ENCODE measurements around the gene RNF225. TPM values are rescaled to one million over a fixed set of nuclear protein-coding genes. Genes with fewer than 3 reads are reported as not detected.
A peak's percentile ranks its signal among the peaks of the same experiment; 100 is the strongest.

RNF225 gene
- total and polyA plus RNA-seq, 9 of the 15 experiments (the other 6 are each of a cell fraction or from before 2014, with no cell fraction given) = 0.33 TPM; not detected in 8

DNA sequence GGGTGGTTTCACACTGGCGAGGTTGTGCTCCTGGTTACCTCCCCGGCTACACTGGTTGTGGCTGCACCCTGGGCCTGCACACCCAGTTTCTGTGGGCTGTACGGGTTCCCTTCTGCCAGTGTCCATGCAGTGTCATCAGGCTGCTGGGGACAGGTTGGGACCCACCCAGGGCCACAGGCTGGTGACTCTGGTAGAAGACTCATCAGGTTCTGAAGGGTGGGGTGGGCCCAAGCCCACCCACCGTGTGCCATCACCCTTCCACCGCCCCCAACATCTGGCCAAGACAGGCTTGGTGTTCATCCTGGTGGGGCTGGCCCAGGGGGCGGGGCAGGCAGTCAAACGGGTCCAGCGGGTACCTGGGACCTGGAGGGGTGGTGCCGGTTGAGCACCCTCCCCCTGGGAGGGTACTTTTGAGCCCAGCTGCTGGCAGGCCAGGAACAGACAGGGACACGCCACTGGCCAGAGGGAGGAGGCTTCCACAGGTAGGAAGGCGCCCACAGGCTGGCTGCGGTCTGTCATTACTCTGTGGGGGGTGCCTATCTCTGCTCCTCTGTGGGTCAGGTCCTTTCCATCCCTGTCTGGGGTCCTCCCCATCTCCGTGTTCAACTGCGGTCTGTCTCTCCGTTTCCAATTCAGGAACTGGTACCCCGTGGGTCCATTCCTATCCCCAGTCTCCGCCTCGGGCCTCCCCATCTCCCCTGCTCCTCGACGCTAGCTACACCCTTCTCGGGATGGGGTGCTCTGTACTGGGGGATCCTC lies at the start of gene RNF225 (continued):
- TF ChIP-seq, protein P1, sequence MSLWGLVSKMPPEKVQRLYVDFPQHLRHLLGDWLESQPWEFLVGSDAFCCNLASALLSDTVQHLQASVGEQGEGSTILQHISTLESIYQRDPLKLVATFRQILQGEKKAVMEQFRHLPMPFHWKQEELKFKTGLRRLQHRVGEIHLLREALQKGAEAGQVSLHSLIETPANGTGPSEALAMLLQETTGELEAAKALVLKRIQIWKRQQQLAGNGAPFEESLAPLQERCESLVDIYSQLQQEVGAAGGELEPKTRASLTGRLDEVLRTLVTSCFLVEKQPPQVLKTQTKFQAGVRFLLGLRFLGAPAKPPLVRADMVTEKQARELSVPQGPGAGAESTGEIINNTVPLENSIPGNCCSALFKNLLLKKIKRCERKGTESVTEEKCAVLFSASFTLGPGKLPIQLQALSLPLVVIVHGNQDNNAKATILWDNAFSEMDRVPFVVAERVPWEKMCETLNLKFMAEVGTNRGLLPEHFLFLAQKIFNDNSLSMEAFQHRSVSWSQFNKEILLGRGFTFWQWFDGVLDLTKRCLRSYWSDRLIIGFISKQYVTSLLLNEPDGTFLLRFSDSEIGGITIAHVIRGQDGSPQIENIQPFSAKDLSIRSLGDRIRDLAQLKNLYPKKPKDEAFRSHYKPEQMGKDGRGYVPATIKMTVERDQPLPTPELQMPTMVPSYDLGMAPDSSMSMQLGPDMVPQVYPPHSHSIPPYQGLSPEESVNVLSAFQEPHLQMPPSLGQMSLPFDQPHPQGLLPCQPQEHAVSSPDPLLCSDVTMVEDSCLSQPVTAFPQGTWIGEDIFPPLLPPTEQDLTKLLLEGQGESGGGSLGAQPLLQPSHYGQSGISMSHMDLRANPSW (CRISPR knock-in tag; IDR thresholded peaks at IDR 0.05) = no peak
- TF ChIP-seq, protein P2, sequence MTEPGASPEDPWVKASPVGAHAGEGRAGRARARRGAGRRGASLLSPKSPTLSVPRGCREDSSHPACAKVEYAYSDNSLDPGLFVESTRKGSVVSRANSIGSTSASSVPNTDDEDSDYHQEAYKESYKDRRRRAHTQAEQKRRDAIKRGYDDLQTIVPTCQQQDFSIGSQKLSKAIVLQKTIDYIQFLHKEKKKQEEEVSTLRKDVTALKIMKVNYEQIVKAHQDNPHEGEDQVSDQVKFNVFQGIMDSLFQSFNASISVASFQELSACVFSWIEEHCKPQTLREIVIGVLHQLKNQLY (CRISPR knock-in tag; conservative IDR thresholded peaks at IDR 0.05) = no peak
- TF ChIP-seq TCFL5 (CRISPR knock-in tag; conservative IDR thresholded peaks at IDR 0.05) (no peak), ZNF324 (CRISPR knock-in tag; IDR thresholded peaks at IDR 0.05) (peak; percentile 37; the same call in 1 of the 2 replicates), ERF (CRISPR knock-in tag; IDR thresholded peaks at IDR 0.05) (peak; percentile 80), POLR2A (conservative IDR thresholded peaks at IDR 0.05) (peak; percentile 83), CCNT2 (IDR thresholded peaks at IDR 0.05; ENCODE audit: borderline replicate concordance, extremely low read depth, insufficient read length, low read depth, low read length) (peak; percentile 29), RBM15 (IDR thresholded peaks at IDR 0.05; ENCODE audit: insufficient read depth, low read length) (no peak), POLR2B (IDR thresholded peaks at IDR 0.05; ENCODE audit: low read depth, partially characterized antibody) (peak; percentile 69), ILF3 (IDR thresholded peaks at IDR 0.05; ENCODE audit: borderline replicate concordance) (peak; percentile 86; the same call in 1 of the 2 replicates), POLR2AphosphoS5 (IDR thresholded peaks at IDR 0.05; ENCODE audit: control insufficient read depth, insufficient read depth, low read depth, low read length) (peak; percentile 36; the same call in 1 of the 2 replicates), NFRKB (IDR thresholded peaks at IDR 0.05; ENCODE audit: low read depth) (no peak), POLR2G (IDR thresholded peaks at IDR 0.05; ENCODE audit: low read depth, low read length) (peak; percentile 41; the same call in 1 of the 2 replicates), SMAD3 (CRISPR knock-in tag; conservative IDR thresholded peaks at IDR 0.05) (0 out of 2 replicates have a peak, but pooled peaks have one; percentile 2), EGR1 (conservative IDR thresholded peaks at IDR 0.05) (no peak), CAMTA2 (CRISPR knock-in tag; conservative IDR thresholded peaks at IDR 0.05) (peak; percentile 83; the same call in 1 of the 2 replicates), KHSRP (IDR thresholded peaks at IDR 0.05) (no peak)
- TF ChIP-seq, protein P3, sequence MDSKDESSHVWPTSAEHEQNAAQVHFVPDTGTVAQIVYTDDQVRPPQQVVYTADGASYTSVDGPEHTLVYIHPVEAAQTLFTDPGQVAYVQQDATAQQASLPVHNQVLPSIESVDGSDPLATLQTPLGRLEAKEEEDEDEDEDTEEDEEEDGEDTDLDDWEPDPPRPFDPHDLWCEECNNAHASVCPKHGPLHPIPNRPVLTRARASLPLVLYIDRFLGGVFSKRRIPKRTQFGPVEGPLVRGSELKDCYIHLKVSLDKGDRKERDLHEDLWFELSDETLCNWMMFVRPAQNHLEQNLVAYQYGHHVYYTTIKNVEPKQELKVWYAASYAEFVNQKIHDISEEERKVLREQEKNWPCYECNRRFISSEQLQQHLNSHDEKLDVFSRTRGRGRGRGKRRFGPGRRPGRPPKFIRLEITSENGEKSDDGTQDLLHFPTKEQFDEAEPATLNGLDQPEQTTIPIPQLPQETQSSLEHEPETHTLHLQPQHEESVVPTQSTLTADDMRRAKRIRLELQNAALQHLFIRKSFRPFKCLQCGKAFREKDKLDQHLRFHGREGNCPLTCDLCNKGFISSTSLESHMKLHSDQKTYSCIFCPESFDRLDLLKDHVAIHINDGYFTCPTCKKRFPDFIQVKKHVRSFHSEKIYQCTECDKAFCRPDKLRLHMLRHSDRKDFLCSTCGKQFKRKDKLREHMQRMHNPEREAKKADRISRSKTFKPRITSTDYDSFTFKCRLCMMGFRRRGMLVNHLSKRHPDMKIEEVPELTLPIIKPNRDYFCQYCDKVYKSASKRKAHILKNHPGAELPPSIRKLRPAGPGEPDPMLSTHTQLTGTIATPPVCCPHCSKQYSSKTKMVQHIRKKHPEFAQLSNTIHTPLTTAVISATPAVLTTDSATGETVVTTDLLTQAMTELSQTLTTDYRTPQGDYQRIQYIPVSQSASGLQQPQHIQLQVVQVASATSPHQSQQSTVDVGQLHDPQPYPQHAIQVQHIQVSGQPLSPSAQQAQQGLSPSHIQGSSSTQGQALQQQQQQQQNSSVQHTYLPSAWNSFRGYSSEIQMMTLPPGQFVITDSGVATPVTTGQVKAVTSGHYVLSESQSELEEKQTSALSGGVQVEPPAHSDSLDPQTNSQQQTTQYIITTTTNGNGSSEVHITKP (IDR thresholded peaks at IDR 0.05; ENCODE audit: partially characterized antibody) = peak; percentile 65
- TF ChIP-seq, protein P4, sequence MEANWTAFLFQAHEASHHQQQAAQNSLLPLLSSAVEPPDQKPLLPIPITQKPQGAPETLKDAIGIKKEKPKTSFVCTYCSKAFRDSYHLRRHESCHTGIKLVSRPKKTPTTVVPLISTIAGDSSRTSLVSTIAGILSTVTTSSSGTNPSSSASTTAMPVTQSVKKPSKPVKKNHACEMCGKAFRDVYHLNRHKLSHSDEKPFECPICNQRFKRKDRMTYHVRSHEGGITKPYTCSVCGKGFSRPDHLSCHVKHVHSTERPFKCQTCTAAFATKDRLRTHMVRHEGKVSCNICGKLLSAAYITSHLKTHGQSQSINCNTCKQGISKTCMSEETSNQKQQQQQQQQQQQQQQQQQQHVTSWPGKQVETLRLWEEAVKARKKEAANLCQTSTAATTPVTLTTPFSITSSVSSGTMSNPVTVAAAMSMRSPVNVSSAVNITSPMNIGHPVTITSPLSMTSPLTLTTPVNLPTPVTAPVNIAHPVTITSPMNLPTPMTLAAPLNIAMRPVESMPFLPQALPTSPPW (CRISPR knock-in tag; IDR thresholded peaks at IDR 0.05) = peak; percentile 13
